Brain microvascular endothelial cell (primary cell): ENCODE results near the gene ARHGEF7.

Experiments used
- DNase-seq: peaks from one replicate; pipeline ENCODE4 v3.0.0-alpha.2; 2020
- H3K27ac ChIP-seq: fragments of 250-450 bp; sonication (Bioruptor Pico); 2 replicates; pipeline ENCODE4 v1.5.1; 2020; ENCODE audit warnings: mild to moderate bottlenecking, moderate library complexity
- H3K27me3 ChIP-seq: fragments of 250-450 bp; sonication (Bioruptor Pico); replicated peaks from 2 replicates; pipeline ENCODE4 v1.5.1; 2020; ENCODE audit warnings: mild to moderate bottlenecking
- H3K36me3 ChIP-seq: fragments of 250-450 bp; sonication (Bioruptor Pico); replicated peaks from 2 replicates; pipeline ENCODE4 v1.5.1; 2020; ENCODE audit warnings: mild to moderate bottlenecking
- H3K4me3 ChIP-seq: 2 replicates; pipeline ENCODE4 v1.5.1; 2011; ENCODE audit warnings: low read depth, mild to moderate bottlenecking, control low read depth, low read length, moderate library complexity
- CTCF ChIP-seq: IDR thresholded peaks from 2 replicates; pipeline ENCODE4 v1.5.1; 2011; ENCODE audit warnings: low read depth, mild to moderate bottlenecking, moderate library complexity, low read length, control low read depth, inconsistent platforms; ENCODE audit errors: missing control alignments
- in situ Hi-C: cut with HindIII; loops from 2 replicates; pipeline ENCODE4 v1.10.0; 2017; ENCODE audit warnings: low sequenced_read_pairs, low pct_ligation_motif_present

Gene ARHGEF7

DNA sequence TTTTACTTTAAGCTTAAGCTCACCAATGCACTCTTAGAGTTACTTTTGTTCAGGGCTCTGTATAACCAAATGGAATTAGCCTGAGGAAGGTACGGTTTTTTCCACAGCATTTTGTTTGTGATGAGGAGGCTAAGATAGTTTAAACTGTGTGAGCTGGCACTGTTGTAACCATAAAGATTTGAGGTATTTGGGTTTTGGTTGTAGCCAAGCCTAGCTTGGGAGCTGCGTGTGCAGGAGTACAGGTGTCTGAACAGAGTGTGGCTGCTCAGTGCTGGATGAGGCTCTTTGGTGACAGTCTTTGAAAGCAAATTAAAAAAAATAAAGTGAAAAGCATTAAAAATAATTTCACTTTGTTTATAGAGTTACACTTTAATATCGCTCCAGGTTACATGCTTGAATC lies 56.0 kb downstream of the ARHGEF7 start:
- no peak for DNase-seq
- TF ChIP-seq CTCF = no peak
- Histone ChIP-seq H3K36me3 (no peaks in the 10 kb centered on the region), H3K27me3 (no peaks in the 10 kb centered on the region), H3K27ac (no peak overlapping the region), H3K4me3 (no peak overlapping the region)
- in situ Hi-C loops = no loop called here

DNA sequence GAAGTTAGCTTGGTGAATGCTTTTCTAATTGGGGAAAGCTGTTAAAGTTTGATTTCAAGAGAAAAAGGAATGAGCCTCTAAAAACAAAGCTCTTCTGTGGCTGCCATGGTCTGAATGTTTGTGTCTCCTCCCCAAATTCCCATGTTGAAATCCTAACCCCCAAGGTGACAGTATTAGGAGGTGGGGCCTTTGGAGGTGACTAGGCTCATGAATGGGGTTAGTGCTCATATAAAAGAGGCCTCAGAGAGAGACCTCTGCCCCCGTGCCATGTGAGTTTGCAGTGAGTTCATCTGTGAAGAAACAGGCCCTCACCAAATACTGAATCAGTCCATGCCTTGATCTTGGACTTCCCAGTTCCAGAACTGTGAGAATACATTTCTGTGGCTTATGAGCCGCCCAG lies 56.5 kb downstream of the ARHGEF7 start:
- no peaks in the 10 kb centered on the region for H3K36me3 ChIP-seq
- in situ Hi-C loops = no loop called here
- no peaks in the 10 kb centered on the region for H3K27me3 ChIP-seq
- H3K4me3 ChIP-seq = no peak overlapping the region
- no peak overlapping the region for H3K27ac ChIP-seq
- DNase-seq = no peak
- no peak for TF ChIP-seq CTCF

DNA sequence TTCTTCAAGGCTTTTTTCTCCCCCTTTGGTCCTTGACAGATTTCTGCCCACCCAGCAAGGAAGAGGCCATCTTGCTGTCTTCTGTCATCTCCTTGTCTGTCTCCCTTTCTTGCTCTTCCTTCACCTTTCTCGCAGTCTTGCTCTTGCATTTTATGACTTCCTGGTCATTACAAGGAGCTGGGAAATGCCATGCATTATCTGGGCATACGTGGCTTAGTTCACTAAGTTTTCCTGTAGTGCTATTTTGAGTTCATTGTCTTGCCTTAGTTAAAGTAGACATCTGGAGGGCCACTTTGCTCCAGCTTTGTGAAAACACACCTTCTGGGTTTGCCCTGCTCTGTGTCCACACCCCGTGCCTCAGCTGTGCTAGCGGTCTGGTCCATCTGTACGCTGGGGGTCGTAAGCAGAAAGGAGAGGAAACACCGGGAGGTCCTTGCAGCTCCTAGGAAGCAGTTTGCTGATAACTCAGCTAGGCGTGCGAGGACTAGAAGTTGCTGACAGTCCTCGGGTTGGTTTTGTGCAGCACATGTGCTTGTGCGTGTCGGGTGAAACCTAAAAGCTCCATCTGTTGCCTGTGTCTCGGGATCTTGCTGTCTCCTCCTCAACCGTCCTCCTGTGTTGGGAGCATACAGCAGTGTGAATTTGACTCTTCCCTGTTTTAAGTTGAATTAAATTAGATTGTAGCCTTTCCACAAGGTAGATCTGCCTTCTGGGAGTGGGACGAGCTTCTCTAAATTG lies 59.4 kb downstream of the ARHGEF7 start:
- in situ Hi-C loops = no loop called here
- DNase-seq = no peak
- Histone ChIP-seq H3K27ac (no peak overlapping the region), H3K27me3 (no peaks in the 10 kb centered on the region), H3K4me3 (no peak overlapping the region), H3K36me3 (no peaks in the 10 kb centered on the region)
- no peak for TF ChIP-seq CTCF

DNA sequence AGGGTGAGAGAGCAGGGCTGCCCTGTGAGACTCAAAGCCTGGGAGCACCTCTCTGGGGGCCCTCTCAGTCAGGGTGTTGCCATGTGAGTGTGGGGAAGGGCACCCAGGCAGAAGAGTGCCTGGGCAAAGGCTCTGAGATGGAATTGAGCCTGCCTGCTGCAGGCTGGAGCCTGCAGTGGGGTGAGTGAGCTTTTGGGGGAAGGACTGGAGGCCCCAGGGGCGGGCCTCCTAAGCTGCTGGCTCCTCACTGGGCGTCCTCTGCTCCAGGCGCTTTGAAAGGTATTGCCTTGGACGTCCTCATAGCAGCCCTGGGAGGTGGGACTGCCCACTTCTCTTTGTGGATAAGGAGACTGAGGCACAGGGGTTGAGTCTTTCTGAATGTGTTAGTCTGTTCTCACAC lies 60.3 kb downstream of the ARHGEF7 start:
- Histone ChIP-seq H3K27me3 (no peaks in the 10 kb centered on the region), H3K27ac (peak overlapping the region; percentile 99), H3K36me3 (no peaks in the 10 kb centered on the region), H3K4me3 (no peak overlapping the region)
- DNase-seq = no peak
- in situ Hi-C loops = no loop called here
- TF ChIP-seq CTCF = no peak

DNA sequence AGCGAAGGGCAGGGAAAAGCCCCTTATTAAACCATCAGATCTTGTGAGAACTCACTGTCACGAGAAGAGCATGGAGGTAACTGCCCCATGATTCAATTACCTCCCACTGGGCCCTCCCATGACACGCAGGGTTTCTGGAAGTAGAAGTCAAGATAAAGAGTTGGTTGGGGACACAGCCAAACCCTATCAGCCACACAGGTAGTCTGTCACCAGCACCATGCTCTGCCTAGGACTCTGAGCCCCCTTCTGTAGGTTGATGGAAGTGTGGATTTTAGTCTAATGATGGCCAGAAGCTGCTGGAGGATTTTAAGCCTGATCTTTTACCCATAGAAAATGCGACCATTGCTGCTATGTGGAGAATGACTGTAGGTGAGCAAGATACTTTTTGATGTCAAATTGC lies 60.8 kb downstream of the ARHGEF7 start:
- peak overlapping the region; percentile 99 for H3K27ac ChIP-seq
- no peaks in the 10 kb centered on the region for H3K36me3 ChIP-seq
- no peaks in the 10 kb centered on the region for H3K27me3 ChIP-seq
- no peak overlapping the region for H3K4me3 ChIP-seq
- peak; percentile 18 for TF ChIP-seq CTCF
- in situ Hi-C loops = no loop called here
- DNase-seq = no peak

DNA sequence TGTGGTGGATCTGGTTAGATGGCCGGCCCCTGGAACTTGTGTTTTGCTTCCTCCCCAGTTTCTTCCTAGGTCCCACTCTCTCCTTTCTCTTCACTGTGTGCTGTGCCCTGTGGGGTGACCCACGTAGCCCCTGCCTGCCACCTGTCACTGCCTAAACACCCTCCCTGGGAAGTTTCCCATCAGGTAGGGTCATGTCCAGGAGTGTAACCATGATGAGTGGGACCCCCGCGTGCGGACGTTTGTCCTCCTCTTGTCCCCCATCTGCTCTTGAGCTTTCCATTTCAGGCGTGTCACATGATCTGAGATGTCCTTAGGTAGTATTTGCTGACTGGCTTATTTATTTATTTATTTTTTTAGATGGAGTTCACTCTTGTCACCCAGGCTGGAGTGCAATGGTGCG lies 61.3 kb downstream of the ARHGEF7 start:
- DNase-seq = no peak
- H3K27ac ChIP-seq = peak overlapping the region; percentile 99
- no peaks in the 10 kb centered on the region for H3K36me3 ChIP-seq
- in situ Hi-C loops = no loop called here
- no peak for TF ChIP-seq CTCF
- no peak overlapping the region for H3K4me3 ChIP-seq
- no peaks in the 10 kb centered on the region for H3K27me3 ChIP-seq
